ENCODE data around the gene TMEM198. TPM values are rescaled to one million over a fixed set of nuclear protein-coding genes. Genes with fewer than 3 reads are reported as not detected.

Gene TMEM198
- total and polyA plus RNA-seq, 9 of the 15 experiments (the other 6 are each of a cell fraction or from before 2014, with no cell fraction given): 0.03 to 3.8 (median 1.0) TPM

DNA sequence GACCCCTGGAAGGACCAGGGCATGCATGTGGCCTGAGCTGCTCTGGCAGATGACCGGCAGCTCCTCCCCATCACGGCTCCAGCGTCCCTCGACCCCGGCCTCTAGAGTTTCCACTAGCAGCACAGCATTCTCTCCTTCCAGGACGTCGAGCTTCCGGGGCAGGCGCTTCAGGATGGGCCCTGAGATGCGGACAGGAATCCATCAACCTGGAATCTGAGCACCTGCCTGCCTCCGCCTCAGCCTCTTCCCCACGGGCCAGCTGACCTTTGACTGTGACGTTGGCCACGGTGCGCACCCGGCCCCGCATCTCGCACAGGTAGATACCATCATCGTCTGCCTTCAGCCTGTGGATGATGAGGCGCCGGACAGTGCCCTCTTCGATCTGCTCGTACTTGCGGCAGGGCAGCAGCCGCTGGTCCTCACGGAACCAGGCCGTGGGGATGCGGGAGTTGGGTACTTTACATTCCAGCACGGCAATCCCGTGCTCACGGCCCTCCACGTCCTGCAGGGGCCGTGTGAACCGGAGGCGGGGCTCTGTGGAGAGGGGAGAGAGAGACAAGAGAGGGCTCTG, 24.0 kb downstream of the TMEM198 start:
- Histone ChIP-seq H3K9ac (ENCODE audit: insufficient read depth in 1 of 2, low read depth in 2 of 2, low read length in 2 of 2) (no peak overlapping the region), H4K20me1 (replicated peaks; ENCODE audit: control insufficient read depth, insufficient read depth, low read length) (no peaks in the 10 kb centered on the region), H3K27me3 (ENCODE audit: control insufficient read depth in 2 of 2, insufficient read depth in 2 of 2, low read length in 2 of 2) (no peaks in the 10 kb centered on the region), H3K4me1 (replicated peaks in 1 of 2; ENCODE audit: control insufficient read depth in 2 of 2, insufficient read depth in 2 of 2, low read length in 2 of 2) (peaks cover 8 to 42% of the 10 kb centered on the region in 2 experiments; a peak in 4 of 5 replicates), H3K9me3 (replicated peaks; ENCODE audit: control insufficient read depth, insufficient read depth, low read depth, low read length) (no peaks in the 10 kb centered on the region), H3K79me2 (ENCODE audit: control insufficient read depth, insufficient read depth, low read length) (peaks cover 7% of the 10 kb centered on the region), H3K4me3 (no peak overlapping the region), H2AFZ (ENCODE audit: low read depth, low read length) (no peak overlapping the region), H3K36me3 (ENCODE audit: control insufficient read depth, insufficient read depth, low read length) (peaks cover 8% of the 10 kb centered on the region; the same call in 1 of the 3 replicates), H3K4me2 (ENCODE audit: insufficient read depth, low read length) (no peak overlapping the region), H3K27ac (ENCODE audit: extremely low read depth, low read depth, low read length) (no peak overlapping the region), H3K9me1 (ENCODE audit: control insufficient read depth, insufficient read depth, low read length) (no peaks in the 10 kb centered on the region)
- BruUV-seq (replicated peaks): no TSS peak
- intact Hi-C loops (cut with micrococcal nuclease) (no loop called here), in situ Hi-C loops (cut with MboI) (no loop called here)
- CTCF ChIA-PET (ENCODE audit: low intra/inter-chr PET ratio): no interaction called here
- TF ChIP-seq MCM3 (IDR thresholded peaks at IDR 0.05) (no peak), NFATC3 (IDR thresholded peaks at IDR 0.05) (no peak)
- TF ChIP-seq, protein P1, sequence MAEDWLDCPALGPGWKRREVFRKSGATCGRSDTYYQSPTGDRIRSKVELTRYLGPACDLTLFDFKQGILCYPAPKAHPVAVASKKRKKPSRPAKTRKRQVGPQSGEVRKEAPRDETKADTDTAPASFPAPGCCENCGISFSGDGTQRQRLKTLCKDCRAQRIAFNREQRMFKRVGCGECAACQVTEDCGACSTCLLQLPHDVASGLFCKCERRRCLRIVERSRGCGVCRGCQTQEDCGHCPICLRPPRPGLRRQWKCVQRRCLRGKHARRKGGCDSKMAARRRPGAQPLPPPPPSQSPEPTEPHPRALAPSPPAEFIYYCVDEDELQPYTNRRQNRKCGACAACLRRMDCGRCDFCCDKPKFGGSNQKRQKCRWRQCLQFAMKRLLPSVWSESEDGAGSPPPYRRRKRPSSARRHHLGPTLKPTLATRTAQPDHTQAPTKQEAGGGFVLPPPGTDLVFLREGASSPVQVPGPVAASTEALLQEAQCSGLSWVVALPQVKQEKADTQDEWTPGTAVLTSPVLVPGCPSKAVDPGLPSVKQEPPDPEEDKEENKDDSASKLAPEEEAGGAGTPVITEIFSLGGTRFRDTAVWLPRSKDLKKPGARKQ (CRISPR knock-in tag; IDR thresholded peaks at IDR 0.05): no peak
- no peak for DNase-seq (ENCODE audit: extremely low read depth in 1 of 4, low spot score in 3 of 4)
- ATAC-seq: no peak
- FAIRE-seq: no peak
- 84% methylated on average over 26 of the region's 35 CpGs for WGBS (ENCODE audit: insufficient coverage, low coverage, missing lambda C conversion rate)
- POLR2A ChIA-PET: interaction anchor here (2.4 kb wide), 1 partner anchor 9 kb away, joined by 7 read pairs; no protein-coding TSS in a partner anchor

DNA sequence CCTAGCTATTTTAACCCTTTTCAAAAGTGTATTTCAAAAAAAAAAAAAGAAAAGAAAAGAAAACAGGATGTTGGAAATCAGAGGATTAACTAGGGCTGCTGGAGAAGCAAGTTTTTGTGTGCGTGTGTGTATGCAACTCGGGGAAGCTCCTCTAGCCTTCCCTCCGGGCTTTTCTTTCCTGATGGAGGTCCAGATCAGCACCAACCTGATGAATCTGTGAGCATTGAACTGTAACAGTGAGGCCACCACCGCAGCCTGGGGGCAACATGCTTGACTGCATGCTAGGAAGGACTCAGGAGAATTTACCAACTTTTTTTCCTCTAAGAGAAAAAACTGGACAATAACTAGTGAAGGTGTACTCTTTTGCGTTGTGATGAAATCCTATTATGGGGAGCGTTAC, 25.2 kb downstream of the TMEM198 start:
- DNase-seq (ENCODE audit: extremely low read depth in 1 of 4, low spot score in 3 of 4) (no peak), FAIRE-seq (no peak), ATAC-seq (no peak)
- H3K36me3 ChIP-seq (ENCODE audit: control insufficient read depth, insufficient read depth, low read length): peaks cover 8% of the 10 kb centered on the region; the same call in 1 of the 3 replicates
- in situ Hi-C loops (cut with MboI): no loop called here
- intact Hi-C loops (cut with micrococcal nuclease): no loop called here
- no peaks in the 10 kb centered on the region for H3K9me3 ChIP-seq (replicated peaks; ENCODE audit: control insufficient read depth, insufficient read depth, low read depth, low read length)
- H3K9ac ChIP-seq (ENCODE audit: insufficient read depth in 1 of 2, low read depth in 2 of 2, low read length in 2 of 2): no peak overlapping the region
- POLR2A ChIA-PET: interaction anchor here (0.6 kb wide), 3 partner anchors 20 to 1639 kb away, joined by 3 to 4 read pairs (median 3); no protein-coding TSS in a partner anchor
- peaks cover 9 to 43% of the 10 kb centered on the region in 2 experiments; a peak in 4 of 5 replicates for H3K4me1 ChIP-seq (replicated peaks in 1 of 2; ENCODE audit: control insufficient read depth in 2 of 2, insufficient read depth in 2 of 2, low read length in 2 of 2)
- H3K9me1 ChIP-seq (ENCODE audit: control insufficient read depth, insufficient read depth, low read length): no peaks in the 10 kb centered on the region
- BruUV-seq (replicated peaks): no TSS peak
- no peak overlapping the region for H3K4me2 ChIP-seq (ENCODE audit: insufficient read depth, low read length)
- no peak overlapping the region for H3K4me3 ChIP-seq
- CTCF ChIA-PET (ENCODE audit: low intra/inter-chr PET ratio): no interaction called here
- peaks cover 7% of the 10 kb centered on the region for H3K79me2 ChIP-seq (ENCODE audit: control insufficient read depth, insufficient read depth, low read length)
- H3K27ac ChIP-seq (ENCODE audit: extremely low read depth, low read depth, low read length): no peak overlapping the region
- no peaks in the 10 kb centered on the region for H3K27me3 ChIP-seq (ENCODE audit: control insufficient read depth in 2 of 2, insufficient read depth in 2 of 2, low read length in 2 of 2)
- WGBS (ENCODE audit: insufficient coverage, low coverage, missing lambda C conversion rate): 80% methylated on average over 5 of the region's 6 CpGs
- no peak overlapping the region for H2AFZ ChIP-seq (ENCODE audit: low read depth, low read length)
- no peaks in the 10 kb centered on the region for H4K20me1 ChIP-seq (replicated peaks; ENCODE audit: control insufficient read depth, insufficient read depth, low read length)
- TF ChIP-seq DACH1 (IDR thresholded peaks at IDR 0.05; ENCODE audit: partially characterized antibody) (no peak), ZNF232 (CRISPR knock-in tag; IDR thresholded peaks at IDR 0.05) (no peak), ZNF507 (tag; conservative IDR thresholded peaks at IDR 0.05) (no peak), CC2D1A (IDR thresholded peaks at IDR 0.05) (no peak), STAG1 (CRISPR knock-in tag; IDR thresholded peaks at IDR 0.05; ENCODE audit: borderline replicate concordance) (no peak), ILK (tag; IDR thresholded peaks at IDR 0.05; ENCODE audit: borderline replicate concordance, low read depth) (no peak)
- TF ChIP-seq, protein P2, sequence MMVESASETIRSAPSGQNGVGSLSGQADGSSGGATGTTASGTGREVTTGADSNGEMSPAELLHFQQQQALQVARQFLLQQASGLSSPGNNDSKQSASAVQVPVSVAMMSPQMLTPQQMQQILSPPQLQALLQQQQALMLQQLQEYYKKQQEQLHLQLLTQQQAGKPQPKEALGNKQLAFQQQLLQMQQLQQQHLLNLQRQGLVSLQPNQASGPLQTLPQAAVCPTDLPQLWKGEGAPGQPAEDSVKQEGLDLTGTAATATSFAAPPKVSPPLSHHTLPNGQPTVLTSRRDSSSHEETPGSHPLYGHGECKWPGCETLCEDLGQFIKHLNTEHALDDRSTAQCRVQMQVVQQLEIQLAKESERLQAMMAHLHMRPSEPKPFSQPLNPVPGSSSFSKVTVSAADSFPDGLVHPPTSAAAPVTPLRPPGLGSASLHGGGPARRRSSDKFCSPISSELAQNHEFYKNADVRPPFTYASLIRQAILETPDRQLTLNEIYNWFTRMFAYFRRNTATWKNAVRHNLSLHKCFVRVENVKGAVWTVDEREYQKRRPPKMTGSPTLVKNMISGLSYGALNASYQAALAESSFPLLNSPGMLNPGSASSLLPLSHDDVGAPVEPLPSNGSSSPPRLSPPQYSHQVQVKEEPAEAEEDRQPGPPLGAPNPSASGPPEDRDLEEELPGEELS (CRISPR knock-in tag; IDR thresholded peaks at IDR 0.05; ENCODE audit: borderline replicate concordance): no peak
- TF ChIP-seq, protein P3, sequence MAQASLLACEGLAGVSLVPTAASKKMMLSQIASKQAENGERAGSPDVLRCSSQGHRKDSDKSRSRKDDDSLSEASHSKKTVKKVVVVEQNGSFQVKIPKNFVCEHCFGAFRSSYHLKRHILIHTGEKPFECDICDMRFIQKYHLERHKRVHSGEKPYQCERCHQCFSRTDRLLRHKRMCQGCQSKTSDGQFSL (CRISPR knock-in tag; IDR thresholded peaks at IDR 0.05): no peak
- TF ChIP-seq, protein P3 (tag; IDR thresholded peaks at IDR 0.05): no peak

Measured in K562 (cell line).